ENCODE results near the gene MAN1C1. TPM values are rescaled to one million over a fixed set of nuclear protein-coding genes. Genes with fewer than 3 reads are reported as not detected.

The MAN1C1 gene
- total and polyA plus RNA-seq, 10 of the 15 experiments (the other 5 are each of a cell fraction or from before 2014, with no cell fraction given), result 0.12 to 0.56 (median 0.22) TPM; not detected in 3

- H3K9me3 ChIP-seq (replicated peaks; ENCODE audit: control insufficient read depth, insufficient read depth, low read length), result no peaks in the 10 kb centered on the region
- no peaks in the 10 kb centered on the region for H3K36me3 ChIP-seq (ENCODE audit: control insufficient read depth in 2 of 2, insufficient read depth in 2 of 2, low read length in 1 of 2)
- RAD21 ChIA-PET (ENCODE audit: unreplicated experiment), result no interaction called here
- no peak overlapping the region for H2AFZ ChIP-seq (ENCODE audit: control insufficient read depth, low read depth, low read length)
- H3K27ac ChIP-seq (ENCODE audit: control insufficient read depth, insufficient read depth), result no peak overlapping the region
- no peaks in the 10 kb centered on the region for H3K4me1 ChIP-seq (ENCODE audit: control insufficient read depth, insufficient read depth, low read length)
- in situ Hi-C loops (cut with MboI) (no loop called here), intact Hi-C loops (cut with micrococcal nuclease; ENCODE audit: unreplicated experiment) (no loop called here)
- no peak overlapping the region for H3K4me3 ChIP-seq
- no TSS peak for BruUV-seq (replicated peaks)
- no peak overlapping the region for H3K4me2 ChIP-seq (ENCODE audit: control insufficient read depth, insufficient read depth)
- CTCF ChIA-PET, result no interaction called here
- TF ChIP-seq HCFC1 (IDR thresholded peaks at IDR 0.05; ENCODE audit: low read length) (no peak), HDAC2 (IDR thresholded peaks at IDR 0.05) (no peak), ZBED1 (IDR thresholded peaks at IDR 0.05; ENCODE audit: borderline replicate concordance) (no peak), SIX5 (IDR thresholded peaks at IDR 0.05; ENCODE audit: low read depth, low read length, severe bottlenecking) (no peak)
- H4K20me1 ChIP-seq (ENCODE audit: control insufficient read depth, insufficient read depth), result no peaks in the 10 kb centered on the region
- POLR2A ChIA-PET, result no interaction called here
- ATAC-seq (no peak), DNase-seq (ENCODE audit: low read depth, low spot score) (no peak), FAIRE-seq (no peak)
- SMC1A ChIA-PET (ENCODE audit: uncharacterized antibody, unreplicated experiment), result no interaction called here
- H3K9ac ChIP-seq (ENCODE audit: control insufficient read depth, insufficient read depth, low read length), result no peak overlapping the region
- peaks cover 4 to 9% of the 10 kb centered on the region in 2 experiments for H3K27me3 ChIP-seq (replicated peaks in 1 of 2; ENCODE audit: control insufficient read depth in 2 of 2, insufficient read depth in 2 of 2, low read length in 1 of 2)
- H3K79me2 ChIP-seq (ENCODE audit: control insufficient read depth, insufficient read depth, low read length), result no peaks in the 10 kb centered on the region
- WGBS (ENCODE audit: insufficient coverage, insufficient replicate concordance, low lambda C conversion rate, missing lambda C conversion rate), result 41% methylated on average over 9 of the region's 9 CpGs
These were observed 67.1 kb downstream of the MAN1C1 start for GRCh38 chr1:25683731-25684130.

DNA sequence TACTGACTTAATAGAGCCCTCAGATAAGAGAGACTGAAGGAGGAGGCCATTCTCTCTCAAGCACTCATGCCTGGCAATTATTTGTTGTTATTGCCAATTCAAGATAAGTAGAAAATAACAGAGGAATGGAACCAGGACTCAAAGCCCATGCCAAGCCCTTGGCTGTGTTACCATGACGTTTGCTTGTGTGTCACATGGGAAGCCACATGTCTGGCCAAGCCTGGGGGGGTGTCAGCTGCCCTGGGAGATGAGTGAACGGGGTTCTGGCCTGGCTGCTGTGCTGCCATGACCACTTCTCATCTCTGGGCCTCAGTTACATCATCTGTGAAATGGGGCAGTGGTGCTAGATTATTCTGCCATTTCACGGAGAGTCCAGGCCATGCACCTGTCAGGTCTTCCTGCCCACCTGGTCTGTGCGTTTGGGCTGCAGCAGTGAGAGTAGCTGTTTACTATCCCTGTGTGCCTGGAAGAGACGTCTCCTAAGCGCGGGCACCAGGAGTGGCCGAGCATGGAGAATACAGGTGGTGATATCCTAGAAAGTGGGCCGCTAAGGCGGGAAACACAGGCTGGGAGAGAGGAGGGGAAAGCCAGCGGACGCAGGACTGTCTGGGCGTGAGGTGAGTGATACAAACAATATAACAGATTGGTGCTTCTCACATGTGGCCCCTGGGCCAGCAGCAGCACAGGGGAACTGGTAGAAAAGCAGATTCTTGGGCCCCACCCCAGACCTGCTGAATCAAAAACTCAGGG is 67.8 kb downstream of the MAN1C1 start:
- ChIA-PET CTCF (no interaction called here), RAD21 (ENCODE audit: unreplicated experiment) (no interaction called here), SMC1A (ENCODE audit: uncharacterized antibody, unreplicated experiment) (no interaction called here), POLR2A (no interaction called here)
- Histone ChIP-seq H2AFZ (ENCODE audit: control insufficient read depth, low read depth, low read length) (no peak overlapping the region), H3K79me2 (ENCODE audit: control insufficient read depth, insufficient read depth, low read length) (no peaks in the 10 kb centered on the region), H3K9ac (ENCODE audit: control insufficient read depth, insufficient read depth, low read length) (no peak overlapping the region), H3K27me3 (replicated peaks in 1 of 2; ENCODE audit: control insufficient read depth in 2 of 2, insufficient read depth in 2 of 2, low read length in 1 of 2) (peaks cover 5 to 9% of the 10 kb centered on the region in 2 experiments), H3K9me3 (replicated peaks; ENCODE audit: control insufficient read depth, insufficient read depth, low read length) (no peaks in the 10 kb centered on the region), H3K4me2 (ENCODE audit: control insufficient read depth, insufficient read depth) (no peak overlapping the region), H3K36me3 (ENCODE audit: control insufficient read depth in 2 of 2, insufficient read depth in 2 of 2, low read length in 1 of 2) (no peaks in the 10 kb centered on the region), H4K20me1 (ENCODE audit: control insufficient read depth, insufficient read depth) (no peaks in the 10 kb centered on the region), H3K4me1 (ENCODE audit: control insufficient read depth, insufficient read depth, low read length) (no peaks in the 10 kb centered on the region), H3K4me3 (no peak overlapping the region), H3K27ac (ENCODE audit: control insufficient read depth, insufficient read depth) (no peak overlapping the region)
- no peak for TF ChIP-seq BMI1 (IDR thresholded peaks at IDR 0.05; ENCODE audit: borderline replicate concordance)
- TF ChIP-seq BCLAF1 (IDR thresholded peaks at IDR 0.05), result no peak
- no peak for TF ChIP-seq SMC3 (IDR thresholded peaks at IDR 0.05; ENCODE audit: borderline replicate concordance, low read length)
- no peak for TF ChIP-seq BACH1 (IDR thresholded peaks at IDR 0.05; ENCODE audit: borderline replicate concordance)
- TF ChIP-seq CBFB (IDR thresholded peaks at IDR 0.05; ENCODE audit: low read depth), result no peak
- no peak for TF ChIP-seq CREB1 (IDR thresholded peaks at IDR 0.05; ENCODE audit: low read depth)
- no peak for TF ChIP-seq NRF1 (conservative IDR thresholded peaks at IDR 0.05; ENCODE audit: low read depth, low read length)
- no peak for TF ChIP-seq HDAC6 (IDR thresholded peaks at IDR 0.05; ENCODE audit: unreplicated experiment)
- TF ChIP-seq NBN (IDR thresholded peaks at IDR 0.05), result no peak
- intact Hi-C loops (cut with micrococcal nuclease; ENCODE audit: unreplicated experiment), result no loop called here
- in situ Hi-C loops (cut with MboI), result no loop called here
- WGBS (ENCODE audit: insufficient coverage, insufficient replicate concordance, low lambda C conversion rate, missing lambda C conversion rate), result 49% methylated on average over 13 of the region's 13 CpGs
- no TSS peak for BruUV-seq (replicated peaks)
- FAIRE-seq (no peak), DNase-seq (ENCODE audit: low read depth, low spot score) (no peak), ATAC-seq (no peak)

All from GM12878 (cell line).